Caco-2 (cell line): ENCODE data around the gene CEP192. TPM values are rescaled to one million over a fixed set of nuclear protein-coding genes. Genes with fewer than 3 reads are reported as not detected.

Source experiments
- BruUV-seq: library from RNA; stranded (reverse); fragments of 400-500 nt; replicated peaks from 2 replicates; lab custom pipeline; 2021; lab: Mats Ljungman, UMichigan
- CTCF ChIA-PET: fragments of 300-600 bp; sonication (Branson Sonifier 250); formaldehyde crosslinking; loops from one replicate; lab custom pipeline; 2022; ENCODE audit warnings: antibody characterized with exemption; lab: Charles Lee
- POLR2A ChIA-PET: fragments of 300-600 bp; sonication (Branson Sonifier 250); formaldehyde crosslinking; loops from one replicate; lab custom pipeline; 2022; ENCODE audit warnings: antibody characterized with exemption; lab: Charles Lee
- DNase-seq, 2 experiments: peaks; one replicate each; pipeline versions ENCODE4 v3.0.0 to v3.0.0-alpha.2; 2020 to 2022
- H3K27me3 ChIP-seq: replicated peaks from 2 replicates; pipeline ENCODE4 v1.6.0; 2011; ENCODE audit warnings: low read length; ENCODE audit not compliant: control insufficient read depth, insufficient read depth
- H3K36me3 ChIP-seq: 2 replicates; pipeline ENCODE4 v1.5.1; 2011; ENCODE audit warnings: low read length; ENCODE audit not compliant: control insufficient read depth, insufficient read depth
- H3K4me1 ChIP-seq: fragments of 250-450 bp; sonication (Bioruptor Pico); 2 replicates; pipeline ENCODE4 v1.5.1; 2020; ENCODE audit warnings: mild to moderate bottlenecking
- H3K4me3 ChIP-seq: 2 replicates; pipeline ENCODE4 v1.5.1; 2011; ENCODE audit warnings: low read depth, mild to moderate bottlenecking, control low read depth, low read length
- H3K9me3 ChIP-seq: fragments of 250-450 bp; sonication (Bioruptor Pico); 2 replicates; pipeline ENCODE4 v1.5.1; 2020; ENCODE audit warnings: mild to moderate bottlenecking, moderate library complexity
- H3K27ac Mint-ChIP-seq: one replicate; pipeline ENCODE4 v1.8.0; 2022; ENCODE audit warnings: mixed read lengths; ENCODE audit not compliant: unreplicated experiment
- H3K27me3 Mint-ChIP-seq: one replicate; pipeline ENCODE4 v1.8.0; 2022; ENCODE audit warnings: mixed read lengths; ENCODE audit not compliant: insufficient read depth, unreplicated experiment
- H3K36me3 Mint-ChIP-seq: one replicate; pipeline ENCODE4 v1.8.0; 2022; ENCODE audit warnings: mild to moderate bottlenecking, mixed read lengths; ENCODE audit not compliant: insufficient read depth, unreplicated experiment
- H3K4me1 Mint-ChIP-seq: one replicate; pipeline ENCODE4 v1.8.0; 2022; ENCODE audit warnings: low read depth, mixed read lengths; ENCODE audit not compliant: unreplicated experiment
- H3K4me3 Mint-ChIP-seq: one replicate; pipeline ENCODE4 v1.8.0; 2022; ENCODE audit warnings: mild to moderate bottlenecking, moderate library complexity, mixed read lengths; ENCODE audit not compliant: unreplicated experiment
- H3K9me3 Mint-ChIP-seq: one replicate; pipeline ENCODE4 v1.8.0; 2022; ENCODE audit warnings: mixed read lengths; ENCODE audit not compliant: unreplicated experiment
- intact Hi-C: fragments of 100-400 bp; cut with micrococcal nuclease; formaldehyde crosslinking; loops from one replicate; pipeline ENCODE4 v1.10.0; 2022; ENCODE audit not compliant: unreplicated experiment
- total RNA-seq: library from RNA; stranded (reverse); gene quantifications from 2 replicates; pipeline ENCODE4 v1.2.3, GENCODE V29; 2022
- TF ChIP-seq, protein P1 (sequence below), 2 experiments: fragments of 200-600 bp in 1 of 2; IDR thresholded peaks; 1 replicate in 1 of 2; 2 replicates in 1 of 2; pipeline versions ENCODE4 v1.5.1 to v1.8.0; 2011 to 2022; ENCODE audit warnings: antibody characterized with exemption in 1 of 2, control low read depth in 1 of 2, inconsistent platforms in 1 of 2, low read depth in 1 of 2, low read length in 1 of 2, mild to moderate bottlenecking in 1 of 2, moderate library complexity in 1 of 2; ENCODE audit not compliant: insufficient read depth in 1 of 2, severe bottlenecking in 1 of 2, unreplicated experiment in 1 of 2

Gene CEP192
- total RNA-seq, 1 experiment from 2014 or later: 33.5 TPM

GRCh38 chr18:13003466-13003896, 12.3 kb downstream of the CEP192 start:
- TF ChIP-seq, protein P1, sequence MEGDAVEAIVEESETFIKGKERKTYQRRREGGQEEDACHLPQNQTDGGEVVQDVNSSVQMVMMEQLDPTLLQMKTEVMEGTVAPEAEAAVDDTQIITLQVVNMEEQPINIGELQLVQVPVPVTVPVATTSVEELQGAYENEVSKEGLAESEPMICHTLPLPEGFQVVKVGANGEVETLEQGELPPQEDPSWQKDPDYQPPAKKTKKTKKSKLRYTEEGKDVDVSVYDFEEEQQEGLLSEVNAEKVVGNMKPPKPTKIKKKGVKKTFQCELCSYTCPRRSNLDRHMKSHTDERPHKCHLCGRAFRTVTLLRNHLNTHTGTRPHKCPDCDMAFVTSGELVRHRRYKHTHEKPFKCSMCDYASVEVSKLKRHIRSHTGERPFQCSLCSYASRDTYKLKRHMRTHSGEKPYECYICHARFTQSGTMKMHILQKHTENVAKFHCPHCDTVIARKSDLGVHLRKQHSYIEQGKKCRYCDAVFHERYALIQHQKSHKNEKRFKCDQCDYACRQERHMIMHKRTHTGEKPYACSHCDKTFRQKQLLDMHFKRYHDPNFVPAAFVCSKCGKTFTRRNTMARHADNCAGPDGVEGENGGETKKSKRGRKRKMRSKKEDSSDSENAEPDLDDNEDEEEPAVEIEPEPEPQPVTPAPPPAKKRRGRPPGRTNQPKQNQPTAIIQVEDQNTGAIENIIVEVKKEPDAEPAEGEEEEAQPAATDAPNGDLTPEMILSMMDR (IDR thresholded peaks at IDR 0.05; ENCODE audit: insufficient read depth in 1 of 2, low read depth in 1 of 2, low read length in 1 of 2, severe bottlenecking in 1 of 2, unreplicated experiment in 1 of 2): peak; percentile 42 to 50

DNA sequence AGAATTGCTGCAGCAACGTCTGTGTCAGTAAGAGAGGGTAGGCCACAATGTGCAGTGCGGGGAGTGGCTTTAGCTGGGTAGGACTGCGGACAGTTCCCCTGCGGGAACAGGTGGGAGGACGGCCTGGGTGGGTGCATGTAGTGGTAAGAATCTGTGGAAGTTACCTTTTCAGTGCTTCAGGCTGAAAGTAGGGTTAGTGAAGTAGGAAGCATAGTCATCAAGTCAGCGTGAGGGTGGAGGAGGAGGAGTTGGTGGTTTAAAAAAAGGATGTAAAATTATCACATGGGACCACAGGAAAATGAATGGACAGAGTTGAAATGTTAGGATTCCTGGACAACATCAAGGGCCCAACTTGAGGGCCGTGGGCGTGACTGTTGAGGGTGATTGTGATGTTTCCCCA, 13.2 kb downstream of the CEP192 start:
- POLR2A ChIA-PET: no interaction called here
- no peaks in the 10 kb centered on the region for H3K9me3 ChIP-seq
- DNase-seq: no peak
- H3K4me3 ChIP-seq: no peak overlapping the region
- Mint-ChIP-seq H3K4me3 (no peak overlapping the region), H3K36me3 (peaks cover 26% of the 10 kb centered on the region), H3K9me3 (no peaks in the 10 kb centered on the region), H3K27ac (no peak overlapping the region), H3K4me1 (peaks cover 6% of the 10 kb centered on the region), H3K27me3 (no peaks in the 10 kb centered on the region)
- intact Hi-C loops: no loop called here
- peaks cover 4% of the 10 kb centered on the region for H3K36me3 ChIP-seq
- no TSS peak for BruUV-seq
- CTCF ChIA-PET: interaction anchor here (1.3 kb wide), 1 partner anchor 13 kb away, joined by 6 read pairs; the partner anchor contains the start of gene CEP192
- TF ChIP-seq, protein P1 (IDR thresholded peaks at IDR 0.05; ENCODE audit: insufficient read depth in 1 of 2, low read depth in 1 of 2, low read length in 1 of 2, severe bottlenecking in 1 of 2, unreplicated experiment in 1 of 2): no peak
- H3K4me1 ChIP-seq: peaks cover 4% of the 10 kb centered on the region; the same call in 1 of the 2 replicates
- H3K27me3 ChIP-seq: no peaks in the 10 kb centered on the region

More at GRCh38 chr18:13003466-13003896, 12.3 kb downstream of the CEP192 start:
- Mint-ChIP-seq H3K36me3 (peaks cover 18% of the 10 kb centered on the region), H3K4me1 (peaks cover 6% of the 10 kb centered on the region), H3K9me3 (no peaks in the 10 kb centered on the region), H3K27me3 (no peaks in the 10 kb centered on the region), H3K4me3 (no peak overlapping the region), H3K27ac (no peak overlapping the region)
- peaks cover 4% of the 10 kb centered on the region; the same call in 1 of the 2 replicates for H3K4me1 ChIP-seq
- H3K36me3 ChIP-seq: peaks cover 4% of the 10 kb centered on the region
- peak; percentile 69 to 75 for DNase-seq
- H3K9me3 ChIP-seq: no peaks in the 10 kb centered on the region
- H3K4me3 ChIP-seq: no peak overlapping the region
- POLR2A ChIA-PET: no interaction called here
- intact Hi-C loops: loop anchor here (1.0 kb wide), 2 partner anchors 150 to 156 kb away; no protein-coding TSS in a partner anchor
- CTCF ChIA-PET: no interaction called here
- no TSS peak for BruUV-seq
- H3K27me3 ChIP-seq: no peaks in the 10 kb centered on the region

DNA sequence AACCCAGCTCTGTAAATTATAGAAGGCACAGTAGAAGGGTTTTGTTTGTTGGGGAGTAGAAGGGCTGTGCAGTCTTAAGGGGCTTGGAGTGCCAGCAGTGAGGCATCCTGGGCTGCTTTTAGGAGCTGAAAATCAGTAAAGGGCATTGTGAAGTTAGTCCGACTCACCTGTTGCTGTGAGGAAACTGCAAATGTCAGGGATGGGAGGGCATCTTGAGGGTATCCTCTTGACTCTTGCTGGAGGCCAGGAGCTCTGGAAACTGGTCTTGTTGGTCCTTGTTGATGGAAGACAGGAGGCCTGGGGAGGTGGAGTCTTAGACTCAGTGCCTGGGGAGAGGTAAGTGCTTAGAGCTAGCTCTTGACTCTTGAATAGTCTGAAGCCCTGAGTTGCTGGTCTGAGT, 14.1 kb downstream of the CEP192 start:
- Histone ChIP-seq H3K4me1 (peaks cover 4% of the 10 kb centered on the region; the same call in 1 of the 2 replicates), H3K4me3 (no peak overlapping the region), H3K9me3 (no peaks in the 10 kb centered on the region), H3K36me3 (peaks cover 4% of the 10 kb centered on the region), H3K27me3 (no peaks in the 10 kb centered on the region)
- Mint-ChIP-seq H3K36me3 (peaks cover 34% of the 10 kb centered on the region), H3K4me1 (peaks cover 6% of the 10 kb centered on the region), H3K27me3 (no peaks in the 10 kb centered on the region), H3K4me3 (no peak overlapping the region), H3K9me3 (no peaks in the 10 kb centered on the region), H3K27ac (no peak overlapping the region)
- intact Hi-C loops: no loop called here
- TF ChIP-seq, protein P1 (IDR thresholded peaks at IDR 0.05; ENCODE audit: insufficient read depth in 1 of 2, low read depth in 1 of 2, low read length in 1 of 2, severe bottlenecking in 1 of 2, unreplicated experiment in 1 of 2): no peak
- ChIA-PET POLR2A (no interaction called here), CTCF (interaction anchor here (1.3 kb wide), 1 partner anchor 14 kb away, joined by 6 read pairs; the partner anchor contains the start of gene CEP192)
- BruUV-seq: no TSS peak
- no peak for DNase-seq
